Neuronal stem cell (in vitro differentiated cells): Measurements from ENCODE around the gene SLC2A4RG.

Experiments used
- DNase-seq: peaks from one replicate; pipeline ENCODE4 v3.0.0-alpha.2; 2013; ENCODE audit warnings: low spot score
- H2AFZ ChIP-seq: one replicate; pipeline ENCODE4 v1.6.1; 2013; ENCODE audit warnings: mild to moderate bottlenecking, low read length, inconsistent platforms
- H2AK5ac ChIP-seq: 2 replicates; pipeline ENCODE4 v1.6.1; 2013; ENCODE audit warnings: low read depth, mild to moderate bottlenecking, inconsistent platforms, low read length, moderate library complexity, mixed read lengths
- H2BK120ac ChIP-seq: 2 replicates; pipeline ENCODE4 v1.6.1; 2013; ENCODE audit warnings: low read depth, mild to moderate bottlenecking, inconsistent platforms, low read length, moderate library complexity, mixed read lengths
- H2BK12ac ChIP-seq: one replicate; pipeline ENCODE4 v1.6.1; 2013; ENCODE audit warnings: low read length, inconsistent platforms
- H2BK15ac ChIP-seq: 2 replicates; pipeline ENCODE4 v1.6.1; 2013; ENCODE audit warnings: mild to moderate bottlenecking, low read length, inconsistent platforms, mixed read lengths
- H2BK5ac ChIP-seq: one replicate; pipeline ENCODE4 v1.6.1; 2013; ENCODE audit warnings: inconsistent platforms, mild to moderate bottlenecking, low read length, moderate library complexity
- H3K14ac ChIP-seq: one replicate; pipeline ENCODE4 v1.6.1; 2013; ENCODE audit warnings: low read length, inconsistent platforms
- H3K18ac ChIP-seq: 2 replicates; pipeline ENCODE4 v1.6.1; 2013; ENCODE audit warnings: low read length, inconsistent platforms
- H3K23ac ChIP-seq: 2 replicates; pipeline ENCODE4 v1.6.1; 2013; ENCODE audit warnings: low read depth, mild to moderate bottlenecking, mixed read lengths, low read length, inconsistent platforms; ENCODE audit not compliant: poor library complexity
- H3K27ac ChIP-seq: replicated peaks from 3 replicates; pipeline ENCODE4 v1.5.1; 2013; ENCODE audit warnings: low read length, inconsistent platforms
- H3K27me3 ChIP-seq, 3 experiments: 2 replicates each; pipeline ENCODE4 v1.6.1; 2013; ENCODE audit warnings: low read length in 3 of 3, mild to moderate bottlenecking in 2 of 3, inconsistent platforms in 1 of 3, low read depth in 1 of 3, mixed read lengths in 1 of 3, moderate library complexity in 1 of 3; ENCODE audit not compliant: control insufficient read depth in 3 of 3, insufficient read depth in 3 of 3
- H3K36me3 ChIP-seq, 2 donors: replicated peaks in 1 of 2; 2 replicates each; pipeline ENCODE4 v1.6.1; 2013; ENCODE audit warnings: low read length in 2 of 2; ENCODE audit not compliant: control insufficient read depth in 2 of 2, insufficient read depth in 2 of 2
- H3K4ac ChIP-seq: 2 replicates; pipeline ENCODE4 v1.6.1; 2013; ENCODE audit warnings: inconsistent platforms, mild to moderate bottlenecking, low read length, moderate library complexity
- H3K4me1 ChIP-seq, 2 donors: 1 replicate in 1 of 2; 2 replicates in 1 of 2; pipeline ENCODE4 v1.6.1; 2013; ENCODE audit warnings: low read length in 2 of 2, low read depth in 1 of 2; ENCODE audit not compliant: control insufficient read depth in 2 of 2, insufficient read depth in 1 of 2
- H3K4me2 ChIP-seq: one replicate; pipeline ENCODE4 v1.6.1; 2013; ENCODE audit warnings: mild to moderate bottlenecking, low read length, inconsistent platforms; ENCODE audit not compliant: insufficient read depth, poor library complexity, severe bottlenecking
- H3K4me3 ChIP-seq, 2 donors: 2 replicates each; pipeline ENCODE4 v1.5.1; 2013; ENCODE audit warnings: low read length in 2 of 2, mild to moderate bottlenecking in 2 of 2, inconsistent platforms in 1 of 2, moderate library complexity in 1 of 2
- H3K79me1 ChIP-seq: one replicate; pipeline ENCODE4 v1.6.1; 2013; ENCODE audit warnings: low read depth, mild to moderate bottlenecking, inconsistent platforms, low read length, moderate library complexity
- H3K9ac ChIP-seq: one replicate; pipeline ENCODE4 v1.6.1; 2013; ENCODE audit warnings: mild to moderate bottlenecking, low read depth, low read length, inconsistent platforms; ENCODE audit not compliant: poor library complexity
- H3K9me3 ChIP-seq, 2 donors: replicated peaks in 1 of 2; 2 replicates each; pipeline versions ENCODE3 to v1.6.1; 2013; ENCODE audit warnings: low read length in 2 of 2, mild to moderate bottlenecking in 2 of 2, inconsistent platforms in 1 of 2, low read depth in 1 of 2, mixed read lengths in 1 of 2, moderate library complexity in 1 of 2; ENCODE audit not compliant: control insufficient read depth in 2 of 2, insufficient read depth in 1 of 2
- H4K8ac ChIP-seq: one replicate; pipeline ENCODE4 v1.6.1; 2013; ENCODE audit warnings: low read depth, mild to moderate bottlenecking, inconsistent platforms, low read length, moderate library complexity
- H4K91ac ChIP-seq: one replicate; pipeline ENCODE4 v1.6.1; 2013; ENCODE audit warnings: low read length, low read depth, mild to moderate bottlenecking, inconsistent platforms; ENCODE audit not compliant: poor library complexity
- whole genome bisulfite sequencing, 2 donors: extraction: QIAGEN DNeasy Blood & Tissue Kit; methylation state at CpG; one replicate each; pipeline ENCODE4 v1.1.7; 2013; ENCODE audit warnings: missing lambda C conversion rate in 2 of 2, mixed read lengths in 1 of 2; ENCODE audit not compliant: insufficient read length in 2 of 2, insufficient replicate concordance in 1 of 2; ENCODE audit errors: extremely low coverage in 2 of 2; 5-methylcytosine and 5-hydroxymethylcytosine counted together

Gene SLC2A4RG

DNA sequence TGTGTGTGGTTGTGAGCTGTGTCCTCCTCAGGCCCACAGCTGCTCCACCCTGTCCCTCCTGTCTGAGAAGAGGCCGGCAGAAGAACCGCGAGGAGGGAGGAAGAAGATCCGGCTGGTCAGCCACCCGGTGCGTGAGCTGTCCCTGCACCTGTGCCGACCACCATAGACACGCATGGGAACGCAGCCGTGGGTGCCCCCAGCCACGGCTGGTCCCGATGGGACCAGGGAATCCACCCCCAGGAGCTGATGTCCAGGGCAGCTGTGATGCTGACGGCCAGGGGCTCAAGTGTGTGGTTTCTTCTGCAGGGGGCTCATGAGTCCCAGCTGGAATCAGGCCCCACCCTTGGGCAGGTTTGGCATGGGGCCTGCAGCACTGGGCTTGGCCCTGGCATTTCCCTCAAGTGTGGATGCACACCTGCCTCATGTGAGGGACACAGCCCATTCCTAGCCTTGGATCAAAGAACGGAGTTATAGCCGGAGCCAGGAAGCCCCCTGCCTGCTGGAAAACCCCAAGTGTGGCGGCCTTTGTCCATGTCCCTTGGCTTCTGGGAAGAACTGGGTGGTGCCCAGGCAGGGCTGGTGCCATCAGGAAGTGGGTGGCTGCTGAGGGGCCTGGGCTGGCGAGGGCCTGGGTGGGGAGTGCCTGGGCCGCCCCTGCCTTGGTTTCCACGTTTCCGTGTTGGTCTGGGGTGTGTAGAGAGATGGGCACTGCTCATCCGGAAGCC lies 47.7 kb upstream of the SLC2A4RG start:
- Histone ChIP-seq H3K4me3 (no peak overlapping the region), H3K4me2 (no peak overlapping the region), H3K4me1 (peaks cover 6 to 10% of the 10 kb centered on the region in 2 donors), H2AK5ac (peak overlapping the region; percentile 70), H3K27ac (no peak overlapping the region), H2BK5ac (peak overlapping the region; percentile 35), H4K91ac (no peak overlapping the region), H2BK15ac (no peak overlapping the region), H2BK12ac (peak overlapping the region; percentile 22), H3K9me3 (peaks cover 0 to 2% of the 10 kb centered on the region in 2 donors), H3K4ac (no peak overlapping the region), H3K9ac (no peak overlapping the region), H3K79me1 (peaks cover 3% of the 10 kb centered on the region), H3K27me3 (no peaks in the 10 kb centered on the region), H2BK120ac (no peak overlapping the region), H3K23ac (peak overlapping the region; percentile 3), H4K8ac (peak overlapping the region; percentile 92), H2AFZ (no peak overlapping the region), H3K14ac (peak overlapping the region; percentile 6), H3K18ac (no peak overlapping the region), H3K36me3 (peaks cover 0 to 35% of the 10 kb centered on the region in 2 donors)
- DNase-seq: no peak
- no CpG with 5 or more reads among the region's 21 CpGs for WGBS, 2 donors

DNA sequence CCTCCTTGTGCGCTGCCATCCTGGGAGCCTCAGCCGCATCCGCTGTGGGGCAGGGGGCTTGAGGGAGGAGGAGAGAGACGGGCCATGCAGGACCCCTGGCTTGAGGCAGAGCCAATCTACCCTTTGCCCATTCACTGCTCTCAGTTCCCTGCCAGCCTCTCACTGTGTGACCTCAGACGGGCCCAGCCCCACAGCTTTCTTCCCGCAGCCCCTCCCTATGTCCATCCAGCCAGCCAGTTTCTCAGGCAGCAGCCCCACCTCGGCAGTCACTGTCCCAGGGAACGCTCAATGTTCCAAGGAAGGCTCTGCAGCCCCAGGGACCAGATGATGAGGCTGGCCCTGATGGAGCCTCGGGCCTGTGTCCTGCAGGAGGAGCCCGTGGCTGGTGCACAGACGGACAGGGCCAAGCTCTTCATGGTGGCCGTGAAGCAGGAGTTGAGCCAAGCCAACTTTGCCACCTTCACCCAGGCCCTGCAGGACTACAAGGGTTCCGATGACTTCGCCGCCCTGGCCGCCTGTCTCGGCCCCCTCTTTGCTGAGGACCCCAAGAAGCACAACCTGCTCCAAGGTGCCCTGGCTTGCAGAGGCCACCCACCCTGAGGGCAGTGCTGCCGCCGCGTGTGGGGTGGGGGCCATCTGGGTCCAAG lies 47.0 kb upstream of the SLC2A4RG start:
- no peak overlapping the region for H3K4ac ChIP-seq
- no peak overlapping the region for H3K4me2 ChIP-seq
- peak overlapping the region; percentile 70 for H2AK5ac ChIP-seq
- H3K18ac ChIP-seq: no peak overlapping the region
- H2BK15ac ChIP-seq: no peak overlapping the region
- no peak overlapping the region for H4K91ac ChIP-seq
- H3K14ac ChIP-seq: peak overlapping the region; percentile 89
- DNase-seq: no peak
- no peak overlapping the region for H3K9ac ChIP-seq
- no peak overlapping the region for H2BK120ac ChIP-seq
- H3K23ac ChIP-seq: no peak overlapping the region
- peak overlapping the region; percentile 22 for H2BK12ac ChIP-seq
- no peaks in the 10 kb centered on the region for H3K27me3 ChIP-seq
- H2AFZ ChIP-seq: no peak overlapping the region
- no peak overlapping the region for H3K4me3 ChIP-seq
- no peak overlapping the region for H3K27ac ChIP-seq
- peaks cover 0 to 2% of the 10 kb centered on the region in 2 donors for H3K9me3 ChIP-seq
- no CpG with 5 or more reads among the region's 20 CpGs for WGBS, 2 donors
- peaks cover 0 to 14% of the 10 kb centered on the region in 2 donors for H3K4me1 ChIP-seq
- H3K79me1 ChIP-seq: peaks cover 6% of the 10 kb centered on the region
- peaks cover 0 to 42% of the 10 kb centered on the region in 2 donors for H3K36me3 ChIP-seq
- peak overlapping the region; percentile 92 for H4K8ac ChIP-seq
- H2BK5ac ChIP-seq: peak overlapping the region; percentile 35

DNA sequence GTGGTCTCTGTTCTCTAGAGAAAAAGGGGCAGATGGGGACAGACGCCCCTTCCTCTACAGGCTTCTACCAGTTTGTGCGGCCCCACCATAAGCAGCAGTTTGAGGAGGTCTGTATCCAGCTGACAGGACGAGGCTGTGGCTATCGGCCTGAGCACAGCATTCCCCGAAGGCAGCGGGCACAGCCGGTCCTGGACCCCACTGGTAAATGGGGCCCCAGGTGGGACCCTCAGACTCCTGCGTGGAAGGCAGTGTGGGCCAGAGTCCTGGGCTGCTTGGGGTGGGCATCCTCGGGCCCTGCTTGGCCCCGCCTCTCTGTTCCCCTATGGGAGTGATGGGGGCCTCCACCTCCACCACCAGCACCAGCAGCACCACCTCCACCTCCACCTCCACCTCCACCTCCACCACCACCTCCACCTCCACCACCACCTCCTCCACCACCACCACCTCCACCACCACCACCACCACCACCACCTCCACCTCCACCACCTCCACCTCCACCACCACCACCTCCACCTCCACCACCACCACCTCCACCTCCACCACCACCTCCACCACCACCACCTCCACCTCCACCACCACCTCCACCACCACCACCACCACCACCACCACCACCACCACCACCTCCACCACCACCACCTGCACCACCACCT lies 46.4 kb upstream of the SLC2A4RG start:
- Histone ChIP-seq H2BK12ac (no peak overlapping the region), H4K8ac (no peak overlapping the region), H2BK120ac (no peak overlapping the region), H3K27ac (no peak overlapping the region), H3K4me3 (no peak overlapping the region), H3K4me2 (no peak overlapping the region), H3K9me3 (peaks cover 0 to 2% of the 10 kb centered on the region in 2 donors), H2AK5ac (no peak overlapping the region), H3K79me1 (peaks cover 6% of the 10 kb centered on the region), H2AFZ (no peak overlapping the region), H3K18ac (no peak overlapping the region), H3K23ac (no peak overlapping the region), H4K91ac (no peak overlapping the region), H2BK15ac (no peak overlapping the region), H3K14ac (no peak overlapping the region), H3K9ac (no peak overlapping the region), H3K4ac (no peak overlapping the region), H3K4me1 (peaks cover 0 to 14% of the 10 kb centered on the region in 2 donors), H3K27me3 (no peaks in the 10 kb centered on the region), H2BK5ac (no peak overlapping the region), H3K36me3 (peaks cover 0 to 47% of the 10 kb centered on the region in 2 donors)
- DNase-seq: no peak
- WGBS, 2 donors: no CpG with 5 or more reads among the region's 10 CpGs
